Measurements from ENCODE around the gene CDH23.

DNA sequence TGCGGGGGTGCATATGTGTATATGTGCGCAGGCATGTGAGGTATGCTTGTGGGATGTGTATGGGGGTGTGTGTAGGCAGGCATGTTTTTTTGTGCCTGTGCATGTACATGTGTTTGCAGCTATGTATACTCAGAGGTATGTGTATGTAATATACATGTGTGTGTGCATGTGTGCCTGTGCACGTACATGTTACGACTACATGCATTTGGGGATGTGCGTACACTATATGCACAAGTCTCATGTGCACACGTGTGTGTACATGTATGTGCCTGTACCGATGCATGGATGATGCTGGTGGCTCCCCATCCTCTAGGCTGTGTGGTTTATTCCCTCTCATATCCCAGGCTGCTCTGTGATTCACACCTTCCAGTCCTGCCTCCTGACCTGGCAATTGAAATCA lies 253.7 kb downstream of the CDH23 start:
- no peak for TF ChIP-seq POLR2A (IDR thresholded peaks at IDR 0.05; ENCODE audit: low read length)
- no peak for TF ChIP-seq GATA1 (IDR thresholded peaks at IDR 0.05; ENCODE audit: low read depth, low read length)

Data from erythroblast (primary cell).